ENCODE data around the gene FAM78B. TPM values are rescaled to one million over a fixed set of nuclear protein-coding genes. Genes with fewer than 3 reads are reported as not detected.

Gene FAM78B
- total and polyA plus RNA-seq, 4 donors, result 0.26 to 3.4 (median 1.1) TPM

DNA sequence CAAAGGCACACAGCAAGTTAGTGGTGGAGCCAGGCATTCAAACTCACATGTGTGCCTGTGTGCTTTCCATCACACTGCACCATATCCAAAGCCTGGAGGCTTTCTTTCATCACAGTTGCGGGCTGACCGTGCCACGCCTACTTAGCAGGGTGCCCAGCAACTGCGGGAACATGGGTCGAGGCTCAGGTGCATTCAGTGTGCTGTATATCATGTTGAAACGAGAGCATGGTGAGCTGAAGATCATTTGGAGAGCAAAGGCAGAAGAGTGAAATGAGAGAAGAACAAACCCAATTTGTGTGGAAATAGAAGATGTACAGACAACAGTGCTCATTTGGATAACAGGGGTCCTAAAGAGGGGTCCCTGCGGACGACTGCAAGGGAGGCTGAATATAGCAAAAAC, 46.5 kb downstream of the FAM78B start:
- H3K9me3 ChIP-seq (ENCODE audit: control insufficient read depth, low read length), result no peaks in the 10 kb centered on the region
- no peak for DNase-seq
- intact Hi-C loops (cut with DNase I), result no loop called here
- ATAC-seq (ENCODE audit: low FRiP score), result no peak
- H3K4me3 ChIP-seq (ENCODE audit: low read length in 2 of 2), result no peak overlapping the region
- H3K27ac ChIP-seq (ENCODE audit: low read depth in 1 of 2, low read length in 2 of 2), result no peak overlapping the region
- no peaks in the 10 kb centered on the region for H3K27me3 ChIP-seq (ENCODE audit: control insufficient read depth in 1 of 2, insufficient read depth in 2 of 2, low read length in 1 of 2)
- no peaks in the 10 kb centered on the region for H3K36me3 ChIP-seq (ENCODE audit: control insufficient read depth in 1 of 2, insufficient read depth in 2 of 2, low read length in 1 of 2)
- no peaks in the 10 kb centered on the region for H3K4me1 ChIP-seq (ENCODE audit: control insufficient read depth in 1 of 2, insufficient read depth in 2 of 2, low read length in 2 of 2)
- 76 to 78% methylated on average over 8 of the region's 8 CpGs for WGBS, 2 donors

GRCh38 chr1:166119471-166119965, 47.3 kb downstream of the FAM78B start:
- H3K36me3 ChIP-seq (ENCODE audit: control insufficient read depth in 1 of 2, insufficient read depth in 2 of 2, low read length in 1 of 2), result no peaks in the 10 kb centered on the region
- DNase-seq (no peak), ATAC-seq (ENCODE audit: low FRiP score) (no peak)
- no peaks in the 10 kb centered on the region for H3K27me3 ChIP-seq (ENCODE audit: control insufficient read depth in 1 of 2, insufficient read depth in 2 of 2, low read length in 1 of 2)
- no peak overlapping the region for H3K4me3 ChIP-seq (ENCODE audit: low read length in 2 of 2)
- H3K9me3 ChIP-seq (ENCODE audit: control insufficient read depth, low read length), result no peaks in the 10 kb centered on the region
- H3K4me1 ChIP-seq (ENCODE audit: control insufficient read depth in 1 of 2, insufficient read depth in 2 of 2, low read length in 2 of 2), result no peaks in the 10 kb centered on the region
- H3K27ac ChIP-seq (ENCODE audit: low read depth in 1 of 2, low read length in 2 of 2), result no peak overlapping the region
- intact Hi-C loops (cut with DNase I), result no loop called here
- WGBS, 2 donors, result 46 to 47% methylated on average over 11 of the region's 11 CpGs

DNA sequence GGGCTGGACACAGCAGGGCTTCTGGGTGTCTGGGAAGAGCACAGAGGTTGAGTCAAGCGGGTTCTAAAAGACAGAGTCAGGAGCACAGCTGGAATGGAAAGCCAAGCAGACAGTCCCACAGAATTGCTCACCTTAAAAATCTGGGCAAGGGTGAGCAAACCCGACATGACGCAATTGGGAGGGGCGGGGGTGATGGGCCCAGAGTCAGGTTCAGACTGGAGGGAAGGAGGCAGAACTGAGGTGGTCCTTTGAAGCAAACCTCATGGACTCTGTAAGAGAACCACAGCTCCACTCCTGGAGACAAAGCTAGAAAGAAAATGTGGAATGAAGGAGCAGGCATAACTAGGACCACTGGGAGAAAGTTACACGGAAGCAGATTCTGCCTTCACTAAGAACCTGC, 49.0 kb downstream of the FAM78B start:
- Histone ChIP-seq H3K27ac (ENCODE audit: low read depth in 1 of 2, low read length in 2 of 2) (no peak overlapping the region), H3K9me3 (ENCODE audit: control insufficient read depth, low read length) (no peaks in the 10 kb centered on the region), H3K4me1 (ENCODE audit: control insufficient read depth in 1 of 2, insufficient read depth in 2 of 2, low read length in 2 of 2) (no peaks in the 10 kb centered on the region), H3K36me3 (ENCODE audit: control insufficient read depth in 1 of 2, insufficient read depth in 2 of 2, low read length in 1 of 2) (no peaks in the 10 kb centered on the region), H3K27me3 (ENCODE audit: control insufficient read depth in 1 of 2, insufficient read depth in 2 of 2, low read length in 1 of 2) (no peaks in the 10 kb centered on the region), H3K4me3 (ENCODE audit: low read length in 2 of 2) (no peak overlapping the region)
- ATAC-seq (ENCODE audit: low FRiP score), result no peak
- WGBS, 2 donors, result 79 to 84% methylated on average over 5 of the region's 5 CpGs
- intact Hi-C loops (cut with DNase I), result no loop called here
- no peak for DNase-seq

DNA sequence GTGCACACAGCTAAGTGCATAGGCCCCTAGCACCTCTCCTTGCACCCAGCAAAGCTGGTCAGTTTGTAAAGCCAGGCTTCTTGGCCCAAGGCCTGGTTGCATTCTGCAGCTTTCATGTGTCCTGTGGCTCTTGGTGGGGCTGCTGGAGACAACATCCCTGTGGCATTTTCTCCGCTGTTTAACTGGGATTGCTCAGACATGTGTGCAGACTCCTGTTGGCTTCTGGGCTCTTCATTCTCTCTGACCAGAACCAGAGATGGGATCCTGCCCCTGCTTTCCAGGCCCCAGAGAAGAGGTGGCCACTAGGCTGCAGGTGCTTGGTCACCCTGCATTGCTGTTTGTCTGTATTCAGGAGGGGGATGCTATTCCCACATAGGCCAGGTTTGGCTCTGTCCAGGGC, 50.8 kb downstream of the FAM78B start:
- 88 to 91% methylated on average over 1 of the region's 1 CpG for WGBS, 2 donors
- DNase-seq, result no peak
- ATAC-seq (ENCODE audit: low FRiP score), result no peak
- H3K27ac ChIP-seq (ENCODE audit: low read depth in 1 of 2, low read length in 2 of 2), result no peak overlapping the region
- no peak overlapping the region for H3K4me3 ChIP-seq (ENCODE audit: low read length in 2 of 2)
- H3K36me3 ChIP-seq (ENCODE audit: control insufficient read depth in 1 of 2, insufficient read depth in 2 of 2, low read length in 1 of 2), result no peaks in the 10 kb centered on the region
- H3K9me3 ChIP-seq (ENCODE audit: control insufficient read depth, low read length), result no peaks in the 10 kb centered on the region
- no peaks in the 10 kb centered on the region for H3K27me3 ChIP-seq (ENCODE audit: control insufficient read depth in 1 of 2, insufficient read depth in 2 of 2, low read length in 1 of 2)
- intact Hi-C loops (cut with DNase I), result no loop called here
- H3K4me1 ChIP-seq (ENCODE audit: control insufficient read depth in 1 of 2, insufficient read depth in 2 of 2, low read length in 2 of 2), result no peaks in the 10 kb centered on the region

DNA sequence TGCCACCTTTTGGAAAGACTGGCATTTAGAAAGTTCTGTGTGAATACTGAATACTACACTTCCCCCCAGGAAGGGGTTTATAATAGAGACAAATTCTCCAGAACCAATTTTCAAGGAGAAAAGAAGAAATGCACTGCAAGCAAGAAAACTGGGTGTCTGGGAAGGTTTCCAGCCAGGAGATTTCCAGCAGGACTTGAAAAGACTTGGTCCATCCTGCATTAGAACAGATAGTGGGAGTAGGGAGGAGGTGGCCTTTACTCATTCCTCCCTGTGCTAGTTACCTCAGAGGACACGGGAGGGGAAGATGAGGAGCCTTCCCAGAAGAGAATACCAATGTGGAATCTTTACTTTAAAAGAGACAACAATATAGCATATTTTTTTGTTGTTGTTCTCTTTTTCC, 52.4 kb downstream of the FAM78B start:
- intact Hi-C loops (cut with DNase I), result no loop called here
- H3K27me3 ChIP-seq (ENCODE audit: control insufficient read depth in 1 of 2, insufficient read depth in 2 of 2, low read length in 1 of 2), result no peaks in the 10 kb centered on the region
- H3K36me3 ChIP-seq (ENCODE audit: control insufficient read depth in 1 of 2, insufficient read depth in 2 of 2, low read length in 1 of 2), result no peaks in the 10 kb centered on the region
- H3K4me3 ChIP-seq (ENCODE audit: low read length in 2 of 2), result no peak overlapping the region
- no peaks in the 10 kb centered on the region for H3K9me3 ChIP-seq (ENCODE audit: control insufficient read depth, low read length)
- ATAC-seq (ENCODE audit: low FRiP score) (no peak), DNase-seq (no peak)
- no peaks in the 10 kb centered on the region for H3K4me1 ChIP-seq (ENCODE audit: control insufficient read depth in 1 of 2, insufficient read depth in 2 of 2, low read length in 2 of 2)
- WGBS, 2 donors, result 77 to 89% methylated on average over 1 of the region's 1 CpG
- H3K27ac ChIP-seq (ENCODE audit: low read depth in 1 of 2, low read length in 2 of 2), result no peak overlapping the region

DNA sequence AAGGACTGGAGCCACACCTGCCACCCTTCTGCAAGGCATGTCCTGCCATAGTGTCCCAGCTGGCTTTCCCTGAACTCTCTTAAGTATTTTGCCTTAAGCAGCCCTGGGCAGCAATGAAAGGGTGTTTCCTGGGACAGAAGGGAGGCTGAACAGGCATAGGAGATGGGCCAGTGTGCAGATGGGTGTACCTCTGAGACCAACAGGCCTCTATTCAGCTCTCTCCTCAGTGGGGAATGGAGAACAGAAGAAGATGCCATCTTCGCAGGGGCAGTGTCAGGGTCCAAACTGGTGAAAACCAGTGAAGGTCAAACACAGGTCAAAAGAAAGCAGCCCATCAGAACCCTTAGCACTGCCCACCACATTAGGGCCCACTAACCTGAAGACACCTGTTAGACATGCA, 53.2 kb downstream of the FAM78B start:
- intact Hi-C loops (cut with DNase I), result no loop called here
- no peaks in the 10 kb centered on the region for H3K4me1 ChIP-seq (ENCODE audit: control insufficient read depth in 1 of 2, insufficient read depth in 2 of 2, low read length in 2 of 2)
- DNase-seq, result no peak
- H3K36me3 ChIP-seq (ENCODE audit: control insufficient read depth in 1 of 2, insufficient read depth in 2 of 2, low read length in 1 of 2), result no peaks in the 10 kb centered on the region
- no peak overlapping the region for H3K27ac ChIP-seq (ENCODE audit: low read depth in 1 of 2, low read length in 2 of 2)
- ATAC-seq (ENCODE audit: low FRiP score), result no peak
- H3K4me3 ChIP-seq (ENCODE audit: low read length in 2 of 2), result no peak overlapping the region
- H3K27me3 ChIP-seq (ENCODE audit: control insufficient read depth in 1 of 2, insufficient read depth in 2 of 2, low read length in 1 of 2), result no peaks in the 10 kb centered on the region
- no peaks in the 10 kb centered on the region for H3K9me3 ChIP-seq (ENCODE audit: control insufficient read depth, low read length)
- 75 to 78% methylated on average over 1 of the region's 1 CpG for WGBS, 2 donors

GRCh38 chr1:166113031-166113430, 53.8 kb downstream of the FAM78B start:
- Histone ChIP-seq H3K36me3 (ENCODE audit: control insufficient read depth in 1 of 2, insufficient read depth in 2 of 2, low read length in 1 of 2) (no peaks in the 10 kb centered on the region), H3K4me1 (ENCODE audit: control insufficient read depth in 1 of 2, insufficient read depth in 2 of 2, low read length in 2 of 2) (no peaks in the 10 kb centered on the region), H3K27ac (ENCODE audit: low read depth in 1 of 2, low read length in 2 of 2) (no peak overlapping the region), H3K27me3 (ENCODE audit: control insufficient read depth in 1 of 2, insufficient read depth in 2 of 2, low read length in 1 of 2) (no peaks in the 10 kb centered on the region), H3K9me3 (ENCODE audit: control insufficient read depth, low read length) (no peaks in the 10 kb centered on the region), H3K4me3 (ENCODE audit: low read length in 2 of 2) (no peak overlapping the region)
- WGBS, 2 donors, result 76 to 86% methylated on average over 3 of the region's 3 CpGs
- ATAC-seq (ENCODE audit: low FRiP score) (no peak), DNase-seq (no peak)
- intact Hi-C loops (cut with DNase I), result no loop called here

DNA sequence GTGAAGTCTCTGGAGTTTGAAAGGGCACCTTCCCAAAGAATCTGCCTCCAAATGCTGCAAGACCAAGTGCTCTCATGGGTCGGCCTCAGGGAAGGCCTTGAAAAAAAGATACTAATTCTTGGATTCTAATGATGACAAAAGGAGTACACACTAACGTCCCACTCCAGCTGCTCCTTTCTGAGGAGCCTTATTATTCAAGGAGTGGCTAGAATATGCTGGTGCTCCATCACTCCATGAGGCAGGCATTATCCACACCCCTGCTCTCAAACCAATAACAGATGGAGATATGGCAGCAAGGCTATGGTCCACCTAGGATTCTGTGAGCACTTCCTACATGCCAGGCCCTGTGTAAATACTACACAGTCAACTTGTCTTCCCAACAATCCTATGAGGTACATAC, 54.4 kb downstream of the FAM78B start:
- no peak overlapping the region for H3K27ac ChIP-seq (ENCODE audit: low read depth in 1 of 2, low read length in 2 of 2)
- H3K27me3 ChIP-seq (ENCODE audit: control insufficient read depth in 1 of 2, insufficient read depth in 2 of 2, low read length in 1 of 2), result no peaks in the 10 kb centered on the region
- H3K4me3 ChIP-seq (ENCODE audit: low read length in 2 of 2), result no peak overlapping the region
- no peaks in the 10 kb centered on the region for H3K9me3 ChIP-seq (ENCODE audit: control insufficient read depth, low read length)
- H3K36me3 ChIP-seq (ENCODE audit: control insufficient read depth in 1 of 2, insufficient read depth in 2 of 2, low read length in 1 of 2), result no peaks in the 10 kb centered on the region
- 60 to 68% methylated on average over 2 of the region's 2 CpGs for WGBS, 2 donors
- H3K4me1 ChIP-seq (ENCODE audit: control insufficient read depth in 1 of 2, insufficient read depth in 2 of 2, low read length in 2 of 2), result no peaks in the 10 kb centered on the region
- intact Hi-C loops (cut with DNase I), result no loop called here
- DNase-seq (no peak), ATAC-seq (ENCODE audit: low FRiP score) (no peak)

GRCh38 chr1:166111430-166111829, 55.4 kb downstream of the FAM78B start:
- Histone ChIP-seq H3K27me3 (ENCODE audit: control insufficient read depth in 1 of 2, insufficient read depth in 2 of 2, low read length in 1 of 2) (no peaks in the 10 kb centered on the region), H3K36me3 (ENCODE audit: control insufficient read depth in 1 of 2, insufficient read depth in 2 of 2, low read length in 1 of 2) (no peaks in the 10 kb centered on the region), H3K4me3 (ENCODE audit: low read length in 2 of 2) (no peak overlapping the region), H3K27ac (ENCODE audit: low read depth in 1 of 2, low read length in 2 of 2) (no peak overlapping the region), H3K9me3 (ENCODE audit: control insufficient read depth, low read length) (no peaks in the 10 kb centered on the region), H3K4me1 (ENCODE audit: control insufficient read depth in 1 of 2, insufficient read depth in 2 of 2, low read length in 2 of 2) (no peaks in the 10 kb centered on the region)
- DNase-seq (no peak), ATAC-seq (ENCODE audit: low FRiP score) (no peak)
- intact Hi-C loops (cut with DNase I), result no loop called here
- WGBS, 2 donors, result 56 to 70% methylated on average over 3 of the region's 3 CpGs

Measured in aorta (tissue), 5 donors.